ENCODE measurements around the gene ZBTB8B.
"Not testable (repeated sequence)": the region's sequence is repeated elsewhere in the genome, so short reads cannot be mapped to it uniquely, and the experiment has no call there.

ZBTB8B gene

GRCh38 chr1:32470431-32470830 is 5.6 kb downstream of the ZBTB8B start:
- no peak for DNase-seq (ENCODE audit: low read depth)

- no peak for DNase-seq (ENCODE audit: low read depth)
Measured at GRCh38 chr1:32470991-32471694, 6.3 kb downstream of the ZBTB8B start.

GRCh38 chr1:32471695-32472362 is 7.0 kb downstream of the ZBTB8B start:
- DNase-seq (ENCODE audit: low read depth): no peak

GRCh38 chr1:32472966-32473365 is 8.1 kb downstream of the ZBTB8B start:
- DNase-seq (ENCODE audit: low read depth): not testable (repeated sequence)

- DNase-seq (ENCODE audit: low read depth): no peak
Measured at GRCh38 chr1:32474954-32475353, 10.1 kb downstream of the ZBTB8B start.

- DNase-seq (ENCODE audit: low read depth): no peak
Measured at GRCh38 chr1:32480003-32480402, 15.1 kb downstream of the ZBTB8B start.

- no peak for DNase-seq (ENCODE audit: low read depth)
Measured at GRCh38 chr1:32480761-32481160, 15.9 kb downstream of the ZBTB8B start.

- not testable (repeated sequence) for DNase-seq (ENCODE audit: low read depth)
Measured at GRCh38 chr1:32481788-32482187, 16.9 kb downstream of the ZBTB8B start.

- no peak for DNase-seq (ENCODE audit: low read depth)
Measured at GRCh38 chr1:32485554-32486255, 20.8 kb downstream of the ZBTB8B start.

GRCh38 chr1:32486463-32487113 is 21.7 kb downstream of the ZBTB8B start:
- DNase-seq (ENCODE audit: low read depth): no peak

- no peak for DNase-seq (ENCODE audit: low read depth)
Measured at GRCh38 chr1:32487182-32487581, 22.3 kb downstream of the ZBTB8B start.

- no peak for DNase-seq (ENCODE audit: low read depth)
Measured at GRCh38 chr1:32489774-32490454, 25.0 kb downstream of the ZBTB8B start.

- no peak for DNase-seq (ENCODE audit: low read depth)
Measured at GRCh38 chr1:32491386-32491785, 26.5 kb downstream of the ZBTB8B start.

GRCh38 chr1:32494196-32494595 is 29.3 kb downstream of the ZBTB8B start:
- DNase-seq (ENCODE audit: low read depth): no peak

GRCh38 chr1:32494711-32495337 is 30.0 kb downstream of the ZBTB8B start:
- no peak for DNase-seq (ENCODE audit: low read depth)

GRCh38 chr1:32496127-32496526 is 31.3 kb downstream of the ZBTB8B start:
- DNase-seq (ENCODE audit: low read depth): no peak

- DNase-seq (ENCODE audit: low read depth): no peak
Measured at GRCh38 chr1:32498751-32499150, 33.9 kb downstream of the ZBTB8B start.

GRCh38 chr1:32500387-32501209 is 35.7 kb downstream of the ZBTB8B start:
- no peak for DNase-seq (ENCODE audit: low read depth)

- no peak for DNase-seq (ENCODE audit: low read depth)
Measured at GRCh38 chr1:32501865-32502264, 37.0 kb downstream of the ZBTB8B start.

GRCh38 chr1:32503153-32503552 is 38.3 kb downstream of the ZBTB8B start:
- DNase-seq (ENCODE audit: low read depth): no peak

GRCh38 chr1:32507021-32507420 is 42.1 kb downstream of the ZBTB8B start:
- no peak for DNase-seq (ENCODE audit: low read depth)

Measured in stimulated activated CD8-positive, alpha-beta memory T cell treated with anti-CD3 and anti-CD28 coated beads, Interleukin-15, amount 100 ng/mL, for 24 hours (primary cell).